Measurements from ENCODE around the gene DOCK2.
A peak's percentile ranks its signal among the peaks of the same experiment; 100 is the strongest.
"Not testable (repeated sequence)": the region's sequence is repeated elsewhere in the genome, so short reads cannot be mapped to it uniquely, and the experiment has no call there.

The DOCK2 gene

GRCh38 chr5:169751490-169751889 is 114.4 kb downstream of the DOCK2 start:
- TF ChIP-seq ZNF707 (tag by site-specific recombination; IDR thresholded peaks at IDR 0.05) (no peak), ZNF791 (tag by site-specific recombination; IDR thresholded peaks at IDR 0.05) (no peak), ZNF10 (tag by site-specific recombination; IDR thresholded peaks at IDR 0.05) (no peak)
- Histone ChIP-seq H3K4me1 (ENCODE audit: control insufficient read depth, insufficient read depth, low read length) (no peaks in the 10 kb centered on the region), H3K36me3 (ENCODE audit: control insufficient read depth in 2 of 2, insufficient read depth in 1 of 2, low read length in 2 of 2) (no peaks in the 10 kb centered on the region), H3K9me3 (ENCODE audit: control insufficient read depth, insufficient read depth, low read depth, low read length) (no peaks in the 10 kb centered on the region), H3K4me3 (ENCODE audit: low read depth, low read length) (no peak overlapping the region), H3K27ac (ENCODE audit: extremely low read depth, low read depth, low read length) (no peak overlapping the region)
- ChIA-PET POLR2A (no interaction called here), CTCF (interaction anchor here (1.3 kb wide), 1 partner anchor 228 kb away, joined by 5 read pairs; the partner anchor contains the start of gene INSYN2B)

GRCh38 chr5:169752566-169752965 is 115.5 kb downstream of the DOCK2 start:
- CTCF ChIA-PET; H3K9me3 ChIP-seq (ENCODE audit: control insufficient read depth, insufficient read depth, low read depth, low read length); H3K4me3 ChIP-seq (ENCODE audit: low read depth, low read length); H3K4me1 ChIP-seq (ENCODE audit: control insufficient read depth, insufficient read depth, low read length); H3K27ac ChIP-seq (ENCODE audit: extremely low read depth, low read depth, low read length); H3K36me3 ChIP-seq (ENCODE audit: control insufficient read depth in 2 of 2, insufficient read depth in 1 of 2, low read length in 2 of 2); POLR2A ChIA-PET: not testable (repeated sequence)

DNA sequence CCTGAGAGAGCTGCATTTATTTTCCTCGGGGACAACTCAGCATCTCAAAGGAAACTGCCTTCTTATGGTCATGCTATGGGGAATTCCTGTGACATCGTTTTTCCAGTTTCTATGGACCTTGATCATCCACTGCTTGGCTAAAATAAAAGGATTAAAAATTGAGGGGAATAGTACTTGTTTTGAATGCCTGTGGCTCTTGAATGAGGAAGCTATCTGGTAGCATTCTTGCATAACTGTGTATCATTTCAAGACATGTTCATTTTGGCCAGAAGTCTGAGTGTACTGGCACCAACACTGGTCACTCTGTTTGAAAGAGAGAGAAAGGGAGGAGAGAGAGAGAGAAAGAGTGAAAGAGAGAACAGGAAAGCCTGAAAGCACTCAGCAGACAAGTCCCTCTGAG is 116.7 kb downstream of the DOCK2 start:
- ChIA-PET CTCF (no interaction called here), POLR2A (no interaction called here)
- Histone ChIP-seq H3K9me3 (ENCODE audit: control insufficient read depth, insufficient read depth, low read depth, low read length) (no peaks in the 10 kb centered on the region), H3K27ac (ENCODE audit: extremely low read depth, low read depth, low read length) (no peak overlapping the region), H3K4me3 (ENCODE audit: low read depth, low read length) (no peak overlapping the region), H3K4me1 (ENCODE audit: control insufficient read depth, insufficient read depth, low read length) (no peaks in the 10 kb centered on the region), H3K36me3 (ENCODE audit: control insufficient read depth in 2 of 2, insufficient read depth in 1 of 2, low read length in 2 of 2) (no peaks in the 10 kb centered on the region)
- no peak for TF ChIP-seq OVOL3 (tag by site-specific recombination; IDR thresholded peaks at IDR 0.05)
- no peak for TF ChIP-seq ZNF560 (tag by site-specific recombination; IDR thresholded peaks at IDR 0.05; ENCODE audit: borderline replicate concordance)
- TF ChIP-seq ZNF354C (tag by site-specific recombination; IDR thresholded peaks at IDR 0.05; ENCODE audit: borderline replicate concordance, low read depth), result no peak
- TF ChIP-seq, protein P1, sequence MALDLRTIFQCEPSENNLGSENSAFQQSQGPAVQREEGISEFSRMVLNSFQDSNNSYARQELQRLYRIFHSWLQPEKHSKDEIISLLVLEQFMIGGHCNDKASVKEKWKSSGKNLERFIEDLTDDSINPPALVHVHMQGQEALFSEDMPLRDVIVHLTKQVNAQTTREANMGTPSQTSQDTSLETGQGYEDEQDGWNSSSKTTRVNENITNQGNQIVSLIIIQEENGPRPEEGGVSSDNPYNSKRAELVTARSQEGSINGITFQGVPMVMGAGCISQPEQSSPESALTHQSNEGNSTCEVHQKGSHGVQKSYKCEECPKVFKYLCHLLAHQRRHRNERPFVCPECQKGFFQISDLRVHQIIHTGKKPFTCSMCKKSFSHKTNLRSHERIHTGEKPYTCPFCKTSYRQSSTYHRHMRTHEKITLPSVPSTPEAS (tag by site-specific recombination; IDR thresholded peaks at IDR 0.05), result no peak
- TF ChIP-seq ZNF16 (tag by site-specific recombination; IDR thresholded peaks at IDR 0.05; ENCODE audit: low read depth), result no peak
- no peak for TF ChIP-seq ZNF248 (tag by site-specific recombination; IDR thresholded peaks at IDR 0.05)
- no peak for TF ChIP-seq ZNF704 (tag by site-specific recombination; IDR thresholded peaks at IDR 0.05)
- TF ChIP-seq ZNF362 (tag by site-specific recombination; IDR thresholded peaks at IDR 0.05), result no peak
- TF ChIP-seq KLF1 (tag by site-specific recombination; IDR thresholded peaks at IDR 0.05), result no peak
- TF ChIP-seq ZNF529 (tag by site-specific recombination; IDR thresholded peaks at IDR 0.05; ENCODE audit: insufficient replicate concordance), result no peak
- TF ChIP-seq SP2 (tag by site-specific recombination; IDR thresholded peaks at IDR 0.05), result no peak

DNA sequence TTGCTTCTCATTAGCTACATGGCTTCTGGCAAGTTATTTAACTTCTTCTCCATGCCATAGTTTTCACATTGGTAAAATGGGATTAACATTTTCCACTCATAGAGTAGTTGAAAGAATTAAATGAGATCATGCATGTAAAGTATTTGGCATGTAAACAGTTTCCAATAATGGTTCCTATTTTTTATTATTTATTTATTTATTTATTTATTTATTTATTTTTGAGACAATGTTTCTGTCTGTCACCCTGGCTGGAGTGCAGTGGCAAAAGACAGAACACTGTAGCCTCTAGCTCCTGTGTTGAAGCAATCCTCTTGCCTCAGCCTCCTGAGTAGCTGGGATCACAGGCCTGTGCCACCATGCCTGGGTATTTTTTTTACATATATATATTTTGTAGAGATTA is 117.7 kb downstream of the DOCK2 start:
- H3K4me1 ChIP-seq (ENCODE audit: control insufficient read depth, insufficient read depth, low read length), result no peaks in the 10 kb centered on the region
- no peak overlapping the region for H3K27ac ChIP-seq (ENCODE audit: extremely low read depth, low read depth, low read length)
- H3K4me3 ChIP-seq (ENCODE audit: low read depth, low read length), result no peak overlapping the region
- ChIA-PET POLR2A (no interaction called here), CTCF (interaction anchor here (0.8 kb wide), 1 partner anchor 53 kb away, joined by 3 read pairs; no protein-coding TSS in a partner anchor)
- no peaks in the 10 kb centered on the region for H3K9me3 ChIP-seq (ENCODE audit: control insufficient read depth, insufficient read depth, low read depth, low read length)
- H3K36me3 ChIP-seq (ENCODE audit: control insufficient read depth in 2 of 2, insufficient read depth in 1 of 2, low read length in 2 of 2), result no peaks in the 10 kb centered on the region
- TF ChIP-seq, protein P2, sequence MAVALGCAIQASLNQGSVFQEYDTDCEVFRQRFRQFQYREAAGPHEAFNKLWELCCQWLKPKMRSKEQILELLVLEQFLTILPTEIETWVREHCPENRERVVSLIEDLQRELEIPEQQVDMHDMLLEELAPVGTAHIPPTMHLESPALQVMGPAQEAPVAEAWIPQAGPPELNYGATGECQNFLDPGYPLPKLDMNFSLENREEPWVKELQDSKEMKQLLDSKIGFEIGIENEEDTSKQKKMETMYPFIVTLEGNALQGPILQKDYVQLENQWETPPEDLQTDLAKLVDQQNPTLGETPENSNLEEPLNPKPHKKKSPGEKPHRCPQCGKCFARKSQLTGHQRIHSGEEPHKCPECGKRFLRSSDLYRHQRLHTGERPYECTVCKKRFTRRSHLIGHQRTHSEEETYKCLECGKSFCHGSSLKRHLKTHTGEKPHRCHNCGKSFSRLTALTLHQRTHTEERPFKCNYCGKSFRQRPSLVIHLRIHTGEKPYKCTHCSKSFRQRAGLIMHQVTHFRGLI (tag by site-specific recombination; IDR thresholded peaks at IDR 0.05), result no peak
- TF ChIP-seq ZBTB7A (tag by site-specific recombination; IDR thresholded peaks at IDR 0.05; ENCODE audit: low read depth) (no peak), ZNF394 (tag by site-specific recombination; IDR thresholded peaks at IDR 0.05; ENCODE audit: borderline replicate concordance) (peak; percentile 63; the same call in 1 of the 2 replicates), ZNF362 (tag by site-specific recombination; IDR thresholded peaks at IDR 0.05) (no peak), REPIN1 (tag by site-specific recombination; IDR thresholded peaks at IDR 0.05; ENCODE audit: low read depth) (no peak)

Data from HEK293 (cell line).